GM12872 (cell line): ENCODE measurements around the gene C22orf39.

Source experiments
- CTCF ChIP-seq: IDR thresholded peaks from 3 replicates; pipeline ENCODE4 v1.5.1; 2011; ENCODE audit warnings: low read depth, mild to moderate bottlenecking, low read length, moderate library complexity; ENCODE audit not compliant: insufficient read depth

C22orf39 gene

GRCh38 chr22:19479355-19480172 lies 32.1 kb upstream of the C22orf39 start, which contains the start of gene CDC45:
CDC45 (plus strand) TSS chr22:19479920; CDS start chr22:19479969, 49 bp downstream.
- TF ChIP-seq CTCF: no peak

GRCh38 chr22:19478901-19479354 lies 31.4 kb upstream of the C22orf39 start, which contains the start of gene UFD1:
UFD1 (minus strand) TSS chr22:19479193; CDS start chr22:19479085, 108 bp downstream.
- no peak for TF ChIP-seq CTCF

- TF ChIP-seq CTCF: no peak
These were observed 30.8 kb upstream of the C22orf39 start for GRCh38 chr22:19478045-19478900.

GRCh38 chr22:19477321-19478044 lies 30.0 kb upstream of the C22orf39 start:
- TF ChIP-seq CTCF: peak; percentile 12; the same call in 1 of the 3 replicates

GRCh38 chr22:19476023-19476422 lies 28.5 kb upstream of the C22orf39 start:
- no peak for TF ChIP-seq CTCF

- TF ChIP-seq CTCF: no peak
These were observed 26.1 kb upstream of the C22orf39 start for GRCh38 chr22:19473578-19473977.
